Measurements from ENCODE around the gene BORCS5.

- TF ChIP-seq GABPA (IDR thresholded peaks at IDR 0.05; ENCODE audit: borderline replicate concordance, insufficient read depth, low read length) (no peak), CTCF (IDR thresholded peaks at IDR 0.05; ENCODE audit: control extremely low read depth in 1 of 3, insufficient read depth in 1 of 3, low read depth in 1 of 3, low read length in 3 of 3) (no peak), RAD21 (IDR thresholded peaks at IDR 0.05 in 1 of 2, conservative IDR thresholded peaks at IDR 0.05 in 1 of 2; ENCODE audit: low read depth in 2 of 2, low read length in 2 of 2) (no peak), KDM1A (IDR thresholded peaks at IDR 0.05; ENCODE audit: borderline replicate concordance, low read length) (no peak), EP300 (IDR thresholded peaks at IDR 0.05; ENCODE audit: borderline replicate concordance in 1 of 2, low read depth in 2 of 2, low read length in 2 of 2) (no peak), CHD1 (IDR thresholded peaks at IDR 0.05; ENCODE audit: low read depth, low read length) (no peak), SP1 (IDR thresholded peaks at IDR 0.05; ENCODE audit: low read depth, low read length) (no peak), POLR2A (IDR thresholded peaks at IDR 0.05; ENCODE audit: control extremely low read depth in 1 of 2, low read depth in 2 of 2, low read length in 2 of 2) (no peak), CEBPB (IDR thresholded peaks at IDR 0.05; ENCODE audit: low read depth, low read length) (no peak), HDAC2 (IDR thresholded peaks at IDR 0.05; ENCODE audit: borderline replicate concordance in 1 of 2, low read depth in 2 of 2, low read length in 2 of 2) (no peak)
These were observed 8.0 kb downstream of the BORCS5 start for GRCh38 chr12:12364787-12365445.
